Measurements from ENCODE around the gene AGXT2. TPM values are rescaled to one million over a fixed set of nuclear protein-coding genes. Genes with fewer than 3 reads are reported as not detected.

AGXT2 gene
- total and polyA plus RNA-seq, 10 of the 15 experiments (the other 5 are each of a cell fraction or from before 2014, with no cell fraction given) = not detected

- ChIA-PET POLR2A (interaction anchor here (1.0 to 1.8 kb wide), 3 partner anchors 21 to 116 kb away, joined by 3 to 6 read pairs (median 5); no protein-coding TSS in a partner anchor), SMC1A (ENCODE audit: uncharacterized antibody, unreplicated experiment) (interaction anchor here (0.6 to 3.4 kb wide), 10 partner anchors 26 to 342 kb away, joined by 3 to 17 read pairs (median 3); no protein-coding TSS in a partner anchor), RAD21 (ENCODE audit: unreplicated experiment) (interaction anchor here (2.6 kb wide), 1 partner anchor 116 kb away, joined by 11 read pairs; no protein-coding TSS in a partner anchor), CTCF (interaction anchor here (0.5 to 1.6 kb wide), 10 partner anchors 20 to 546 kb away, joined by 3 to 5 read pairs (median 3); no protein-coding TSS in a partner anchor)
- Histone ChIP-seq H3K79me2 (ENCODE audit: control insufficient read depth, insufficient read depth, low read length) (no peaks in the 10 kb centered on the region), H3K9me3 (replicated peaks; ENCODE audit: control insufficient read depth, insufficient read depth, low read length) (no peaks in the 10 kb centered on the region), H4K20me1 (ENCODE audit: control insufficient read depth, insufficient read depth) (no peaks in the 10 kb centered on the region), H3K4me2 (ENCODE audit: control insufficient read depth, insufficient read depth) (no peak overlapping the region), H3K27me3 (replicated peaks in 1 of 2; ENCODE audit: control insufficient read depth in 2 of 2, insufficient read depth in 2 of 2, low read length in 1 of 2) (no peaks in the 10 kb centered on the region), H3K4me1 (ENCODE audit: control insufficient read depth, insufficient read depth, low read length) (no peaks in the 10 kb centered on the region), H3K27ac (ENCODE audit: control insufficient read depth, insufficient read depth) (no peak overlapping the region), H3K36me3 (ENCODE audit: control insufficient read depth in 2 of 2, insufficient read depth in 2 of 2, low read length in 1 of 2) (no peaks in the 10 kb centered on the region; a peak in 1 of 4 replicates), H2AFZ (ENCODE audit: control insufficient read depth, low read depth, low read length) (no peak overlapping the region), H3K9ac (ENCODE audit: control insufficient read depth, insufficient read depth, low read length) (no peak overlapping the region), H3K4me3 (no peak overlapping the region)
- no TSS peak for BruUV-seq (replicated peaks)
- no peak for DNase-seq (ENCODE audit: low read depth, low spot score)
- ATAC-seq = no peak
- 22% methylated on average over 1 of the region's 1 CpG for WGBS (ENCODE audit: insufficient coverage, insufficient replicate concordance, low lambda C conversion rate, missing lambda C conversion rate)
- in situ Hi-C loops (cut with MboI) = no loop called here
- TF ChIP-seq SUPT20H (IDR thresholded peaks at IDR 0.05; ENCODE audit: borderline replicate concordance, control insufficient read depth, low read depth, low read length) = no peak
- no peak for TF ChIP-seq ZSCAN29 (IDR thresholded peaks at IDR 0.05)
- TF ChIP-seq, protein P1, sequence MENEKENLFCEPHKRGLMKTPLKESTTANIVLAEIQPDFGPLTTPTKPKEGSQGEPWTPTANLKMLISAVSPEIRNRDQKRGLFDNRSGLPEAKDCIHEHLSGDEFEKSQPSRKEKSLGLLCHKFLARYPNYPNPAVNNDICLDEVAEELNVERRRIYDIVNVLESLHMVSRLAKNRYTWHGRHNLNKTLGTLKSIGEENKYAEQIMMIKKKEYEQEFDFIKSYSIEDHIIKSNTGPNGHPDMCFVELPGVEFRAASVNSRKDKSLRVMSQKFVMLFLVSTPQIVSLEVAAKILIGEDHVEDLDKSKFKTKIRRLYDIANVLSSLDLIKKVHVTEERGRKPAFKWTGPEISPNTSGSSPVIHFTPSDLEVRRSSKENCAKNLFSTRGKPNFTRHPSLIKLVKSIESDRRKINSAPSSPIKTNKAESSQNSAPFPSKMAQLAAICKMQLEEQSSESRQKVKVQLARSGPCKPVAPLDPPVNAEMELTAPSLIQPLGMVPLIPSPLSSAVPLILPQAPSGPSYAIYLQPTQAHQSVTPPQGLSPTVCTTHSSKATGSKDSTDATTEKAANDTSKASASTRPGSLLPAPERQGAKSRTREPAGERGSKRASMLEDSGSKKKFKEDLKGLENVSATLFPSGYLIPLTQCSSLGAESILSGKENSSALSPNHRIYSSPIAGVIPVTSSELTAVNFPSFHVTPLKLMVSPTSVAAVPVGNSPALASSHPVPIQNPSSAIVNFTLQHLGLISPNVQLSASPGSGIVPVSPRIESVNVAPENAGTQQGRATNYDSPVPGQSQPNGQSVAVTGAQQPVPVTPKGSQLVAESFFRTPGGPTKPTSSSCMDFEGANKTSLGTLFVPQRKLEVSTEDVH (IDR thresholded peaks at IDR 0.05; ENCODE audit: low read depth, partially characterized antibody) = no peak
- TF ChIP-seq RELA (IDR thresholded peaks at IDR 0.05; ENCODE audit: borderline replicate concordance, partially characterized antibody) = no peak
- TF ChIP-seq SIX5 (IDR thresholded peaks at IDR 0.05; ENCODE audit: low read depth, low read length, severe bottlenecking) = no peak
- no peak for TF ChIP-seq IKZF1 (conservative IDR thresholded peaks at IDR 0.05)
- no peak for TF ChIP-seq WRNIP1 (IDR thresholded peaks at IDR 0.05; ENCODE audit: borderline replicate concordance, low read depth, low read length)
- no peak for FAIRE-seq
- intact Hi-C loops (cut with micrococcal nuclease; ENCODE audit: unreplicated experiment) = no loop called here
These were observed 49.2 kb upstream of the AGXT2 start for GRCh38 chr5:35096932-35097331.

Data from GM12878 (cell line).